Natural killer cell (primary cell): ENCODE measurements around the gene TEX2. TPM values are rescaled to one million over a fixed set of nuclear protein-coding genes. Genes with fewer than 3 reads are reported as not detected.

Experiments
- ATAC-seq, 3 donors: fragments of 150-1000 bp in 2 of 3; fragments of 200-7000 bp in 1 of 3; cut with Tn5 transposase; 1 replicate in 1 of 3; 2 replicates in 2 of 3; pipeline ENCODE4 v1.10.0; 2021; ENCODE audit warnings: mild to moderate bottlenecking in 2 of 3, moderate library complexity in 2 of 3
- DNase-seq, 2 donors: peaks; one replicate each; pipeline versions ENCODE4 v3.0.0 to v3.0.0-alpha.2; 2013 to 2021; ENCODE audit warnings: mixed read lengths in 1 of 2
- H3K27ac ChIP-seq: one replicate; pipeline ENCODE4 v1.5.1; 2013; ENCODE audit warnings: mild to moderate bottlenecking, low read length
- H3K27me3 ChIP-seq: one replicate; pipeline ENCODE4 v1.6.1; 2013; ENCODE audit warnings: low read length; ENCODE audit not compliant: control insufficient read depth, insufficient read depth
- H3K36me3 ChIP-seq: one replicate; pipeline ENCODE4 v1.6.1; 2013; ENCODE audit warnings: low read length; ENCODE audit not compliant: control insufficient read depth, insufficient read depth
- H3K4me1 ChIP-seq: one replicate; pipeline ENCODE4 v1.6.1; 2013; ENCODE audit warnings: low read length; ENCODE audit not compliant: control insufficient read depth, insufficient read depth
- H3K4me3 ChIP-seq: one replicate; pipeline ENCODE4 v1.5.1; 2013; ENCODE audit warnings: low read length
- H3K9me3 ChIP-seq: one replicate; pipeline ENCODE4 v1.6.1; 2013; ENCODE audit warnings: low read length; ENCODE audit not compliant: control insufficient read depth, insufficient read depth
- H3K27ac Mint-ChIP-seq, 2 donors: one replicate each; pipeline ENCODE4 v1.8.0; 2022; ENCODE audit warnings: mild to moderate bottlenecking in 2 of 2, mixed read lengths in 2 of 2, moderate library complexity in 1 of 2
- H3K27me3 Mint-ChIP-seq, 2 donors: one replicate each; pipeline ENCODE4 v1.8.0; 2022; ENCODE audit warnings: low read depth in 2 of 2, mixed read lengths in 2 of 2
- H3K36me3 Mint-ChIP-seq: one replicate; pipeline ENCODE4 v1.8.0; 2022; ENCODE audit warnings: mixed read lengths
- H3K4me1 Mint-ChIP-seq, 2 donors: one replicate each; pipeline ENCODE4 v1.8.0; 2022; ENCODE audit warnings: mixed read lengths in 2 of 2
- H3K4me3 Mint-ChIP-seq: one replicate; pipeline ENCODE4 v1.8.0; 2022; ENCODE audit warnings: mild to moderate bottlenecking, moderate library complexity, mixed read lengths
- H3K9me3 Mint-ChIP-seq, 2 donors: one replicate each; pipeline ENCODE4 v1.8.0; 2022; ENCODE audit warnings: mixed read lengths in 2 of 2
- WGBS: methylation state at CpG from one replicate; pipeline ENCODE4 v1.1.7; 2013; ENCODE audit warnings: missing lambda C conversion rate; ENCODE audit not compliant: insufficient coverage; 5-methylcytosine and 5-hydroxymethylcytosine counted together
- intact Hi-C: fragments of 100-400 bp; cut with micrococcal nuclease; formaldehyde crosslinking; loops from one replicate; pipeline ENCODE4 v1.14.2; 2022
- total RNA-seq, 4 donors: library from RNA; stranded (reverse); fragments of 120-200 nt in 1 of 4; gene quantifications; one replicate each; pipeline versions ENCODE4 v1.2.3 to v1.2.4, GENCODE V29; 2013 to 2022
- TF ChIP-seq, protein P1 (sequence below): fragments of 200-600 bp; IDR thresholded peaks from one replicate; pipeline ENCODE4 v1.8.0; 2022; ENCODE audit warnings: antibody characterized with exemption

The TEX2 gene
- total RNA-seq, 3 donors from 2014 or later (not counting 1 experiment from before 2014, with no cell fraction given) = 8.3 to 16.3 (median 11.3) TPM

DNA sequence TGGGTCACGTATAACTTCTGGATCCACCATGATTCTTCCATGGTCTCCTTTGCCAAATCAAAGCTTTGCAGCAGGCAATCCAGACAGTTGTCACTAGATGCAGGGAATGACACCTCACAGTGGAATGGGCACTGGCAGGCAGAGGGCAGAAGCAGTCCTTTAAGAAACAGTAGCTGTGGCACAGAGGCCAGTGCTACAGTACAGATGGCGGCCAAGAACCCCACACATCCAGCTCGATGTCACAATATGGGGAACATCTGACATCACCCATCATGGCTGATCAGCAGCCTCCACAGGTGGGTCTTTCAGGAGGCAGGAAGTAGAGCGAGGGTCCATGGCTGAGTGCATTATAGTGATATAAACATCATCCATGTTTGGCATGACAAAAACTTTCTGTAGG lies 114.4 kb downstream of the TEX2 start:
- no peak for DNase-seq
- H3K27ac ChIP-seq = no peak overlapping the region
- ATAC-seq = no peak
- no peaks in the 10 kb centered on the region for H3K27me3 ChIP-seq
- no peak overlapping the region for H3K4me3 Mint-ChIP-seq
- intact Hi-C loops = loop anchor here (5.0 kb wide), 1 partner anchor 231 kb away; the partner anchor contains the start of gene GH1
- H3K27me3 Mint-ChIP-seq = no peaks in the 10 kb centered on the region
- H3K4me3 ChIP-seq = no peak overlapping the region
- TF ChIP-seq, protein P1, sequence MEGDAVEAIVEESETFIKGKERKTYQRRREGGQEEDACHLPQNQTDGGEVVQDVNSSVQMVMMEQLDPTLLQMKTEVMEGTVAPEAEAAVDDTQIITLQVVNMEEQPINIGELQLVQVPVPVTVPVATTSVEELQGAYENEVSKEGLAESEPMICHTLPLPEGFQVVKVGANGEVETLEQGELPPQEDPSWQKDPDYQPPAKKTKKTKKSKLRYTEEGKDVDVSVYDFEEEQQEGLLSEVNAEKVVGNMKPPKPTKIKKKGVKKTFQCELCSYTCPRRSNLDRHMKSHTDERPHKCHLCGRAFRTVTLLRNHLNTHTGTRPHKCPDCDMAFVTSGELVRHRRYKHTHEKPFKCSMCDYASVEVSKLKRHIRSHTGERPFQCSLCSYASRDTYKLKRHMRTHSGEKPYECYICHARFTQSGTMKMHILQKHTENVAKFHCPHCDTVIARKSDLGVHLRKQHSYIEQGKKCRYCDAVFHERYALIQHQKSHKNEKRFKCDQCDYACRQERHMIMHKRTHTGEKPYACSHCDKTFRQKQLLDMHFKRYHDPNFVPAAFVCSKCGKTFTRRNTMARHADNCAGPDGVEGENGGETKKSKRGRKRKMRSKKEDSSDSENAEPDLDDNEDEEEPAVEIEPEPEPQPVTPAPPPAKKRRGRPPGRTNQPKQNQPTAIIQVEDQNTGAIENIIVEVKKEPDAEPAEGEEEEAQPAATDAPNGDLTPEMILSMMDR = no peak
- H3K36me3 Mint-ChIP-seq = peaks cover 10% of the 10 kb centered on the region
- H3K9me3 ChIP-seq = no peaks in the 10 kb centered on the region
- peaks cover 0 to 8% of the 10 kb centered on the region in 2 donors for H3K4me1 Mint-ChIP-seq
- peaks cover 20% of the 10 kb centered on the region for H3K4me1 ChIP-seq
- 93% methylated on average over 4 of the region's 4 CpGs for WGBS
- no peaks in the 10 kb centered on the region for H3K9me3 Mint-ChIP-seq
- peak overlapping the region in 1 of 2 donors; percentile 19 for H3K27ac Mint-ChIP-seq
- H3K36me3 ChIP-seq = peaks cover 16% of the 10 kb centered on the region

DNA sequence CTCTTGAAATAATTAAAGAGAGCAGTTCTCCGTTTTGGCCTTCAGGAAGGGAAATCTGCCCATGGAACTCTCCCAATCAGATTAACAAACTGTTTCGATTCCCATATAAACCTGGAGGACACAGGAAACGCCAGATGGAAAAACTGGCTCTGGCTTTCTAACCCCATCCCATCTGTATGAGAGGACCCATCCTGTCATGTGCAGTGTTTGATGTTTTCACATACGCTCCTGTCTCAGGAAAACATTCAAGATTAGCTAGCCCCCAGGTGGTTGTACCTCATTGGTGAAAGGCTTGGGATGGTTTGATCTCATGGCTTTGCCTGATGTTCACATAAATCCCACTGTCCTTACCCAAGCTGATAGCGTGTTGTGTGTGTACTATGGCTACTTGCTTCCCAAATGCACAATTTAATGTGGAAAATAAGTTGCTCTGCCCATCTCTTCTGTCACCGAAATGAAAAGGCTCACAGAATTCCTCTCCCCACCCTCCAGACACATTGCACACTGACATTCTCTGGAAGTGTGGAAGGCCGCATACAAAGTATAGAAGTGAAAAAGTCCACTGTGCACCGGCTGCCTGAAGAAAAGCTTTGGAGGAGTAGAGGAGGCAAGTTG lies 114.9 kb downstream of the TEX2 start:
- Histone ChIP-seq H3K36me3 (peaks cover 16% of the 10 kb centered on the region), H3K27ac (no peak overlapping the region), H3K4me3 (no peak overlapping the region), H3K4me1 (peaks cover 20% of the 10 kb centered on the region), H3K27me3 (no peaks in the 10 kb centered on the region), H3K9me3 (no peaks in the 10 kb centered on the region)
- H3K27me3 Mint-ChIP-seq = no peaks in the 10 kb centered on the region
- peaks cover 0 to 8% of the 10 kb centered on the region in 2 donors for H3K4me1 Mint-ChIP-seq
- H3K27ac Mint-ChIP-seq = peak overlapping the region in 1 of 2 donors; percentile 19
- TF ChIP-seq, protein P1 = no peak
- no peaks in the 10 kb centered on the region for H3K9me3 Mint-ChIP-seq
- H3K4me3 Mint-ChIP-seq = peak overlapping the region; percentile 21
- intact Hi-C loops = loop anchor here (5.0 kb wide), 1 partner anchor 231 kb away; the partner anchor contains the start of gene GH1
- 92% methylated on average over 8 of the region's 8 CpGs for WGBS
- no peak for ATAC-seq
- H3K36me3 Mint-ChIP-seq = peaks cover 7% of the 10 kb centered on the region
- no peak for DNase-seq

DNA sequence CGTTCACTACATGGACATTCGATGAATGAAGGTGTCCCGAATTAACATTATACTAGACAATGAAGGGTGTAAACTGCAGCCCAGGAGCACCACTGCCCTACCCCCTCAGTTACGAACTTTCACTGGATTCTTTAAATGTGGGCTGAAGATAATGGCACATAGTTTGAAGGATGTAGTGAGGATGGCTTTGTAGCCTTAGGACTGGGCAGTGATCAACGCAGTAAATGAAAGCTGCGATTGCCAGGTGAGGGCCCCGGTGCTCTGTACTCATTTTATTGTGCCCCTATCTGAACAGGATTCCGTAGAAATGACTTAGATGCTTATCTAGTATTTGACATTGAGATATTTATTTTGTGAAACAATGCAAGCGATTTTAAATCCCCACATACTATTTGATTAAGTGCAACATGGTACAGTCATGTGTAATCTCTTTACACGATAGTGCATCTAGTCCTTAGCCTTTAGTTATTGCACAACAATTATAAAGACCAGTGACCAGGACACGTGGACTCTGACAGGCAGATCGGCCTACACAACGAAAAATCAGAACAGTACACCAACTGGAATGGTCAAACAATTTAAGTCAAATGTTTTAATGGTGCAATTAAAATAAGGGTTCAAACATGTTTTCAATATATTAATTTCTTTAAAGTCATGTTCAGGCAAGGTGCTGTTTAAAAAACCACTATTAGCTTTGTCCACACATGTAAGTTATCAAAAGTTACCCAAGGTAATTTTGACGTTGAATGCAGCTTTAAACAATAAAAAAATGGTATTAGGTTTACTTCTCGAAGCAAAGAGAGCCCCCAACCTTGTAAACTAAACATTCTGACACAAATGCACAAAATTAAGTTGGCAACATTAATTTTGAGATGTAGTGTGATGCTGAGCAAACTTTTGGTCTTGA lies 115.7 kb downstream of the TEX2 start:
- Mint-ChIP-seq H3K4me3 (no peak overlapping the region), H3K4me1 (peaks cover 0 to 8% of the 10 kb centered on the region in 2 donors), H3K27ac (no peak overlapping the region), H3K27me3 (no peaks in the 10 kb centered on the region), H3K9me3 (no peaks in the 10 kb centered on the region), H3K36me3 (no peaks in the 10 kb centered on the region)
- Histone ChIP-seq H3K4me3 (no peak overlapping the region), H3K36me3 (peaks cover 11% of the 10 kb centered on the region), H3K27me3 (no peaks in the 10 kb centered on the region), H3K27ac (no peak overlapping the region), H3K4me1 (peaks cover 20% of the 10 kb centered on the region), H3K9me3 (no peaks in the 10 kb centered on the region)
- intact Hi-C loops = loop anchor here (5.0 kb wide), 1 partner anchor 230 kb away; the partner anchor contains the start of gene GH1
- WGBS = 50% methylated on average over 9 of the region's 15 CpGs
- no peak for DNase-seq
- no peak for ATAC-seq
- TF ChIP-seq, protein P1 = no peak
